OCI-LY7 (cell line): Measurements from ENCODE around the gene TULP4. TPM values are rescaled to one million over a fixed set of nuclear protein-coding genes. Genes with fewer than 3 reads are reported as not detected.

Source experiments
- BruUV-seq: library from RNA; stranded (reverse); fragments of 400-500 nt; replicated peaks from 2 replicates; lab custom pipeline; 2021; lab: Mats Ljungman, UMichigan
- CTCF ChIA-PET: fragments of 300-600 bp; sonication (Branson Sonifier 250); formaldehyde crosslinking; loops from one replicate; lab custom pipeline; 2022; ENCODE audit warnings: antibody characterized with exemption; ENCODE audit not compliant: unreplicated experiment; lab: Charles Lee
- POLR2A ChIA-PET: fragments of 300-600 bp; sonication (Branson Sonifier 250); formaldehyde crosslinking; loops from one replicate; lab custom pipeline; 2022; ENCODE audit warnings: antibody characterized with exemption; lab: Charles Lee
- DNase-seq: peaks from one replicate; pipeline ENCODE4 v3.0.0-alpha.2; 2015; ENCODE audit warnings: low spot score
- H2AFZ ChIP-seq: fragments of 200-600 bp; sonication (generic), shearing (Covaris generic); 2 replicates; pipeline ENCODE4 v1.6.1; 2014; ENCODE audit warnings: mild to moderate bottlenecking, antibody characterized with exemption, low read length, moderate library complexity
- H3K27ac ChIP-seq: fragments of 200-600 bp; sonication (generic); 2 replicates; pipeline ENCODE4 v1.5.1; 2014; ENCODE audit warnings: mixed run types, low read depth, mild to moderate bottlenecking, moderate library complexity, low read length, inconsistent platforms; ENCODE audit not compliant: poor library complexity, severe bottlenecking
- H3K36me3 ChIP-seq: fragments of 200-600 bp; sonication (generic); 2 replicates; pipeline ENCODE4 v1.6.1; 2014; ENCODE audit warnings: mild to moderate bottlenecking, antibody characterized with exemption, low read length, moderate library complexity, mixed read lengths; ENCODE audit not compliant: insufficient read depth
- H3K4me1 ChIP-seq: fragments of 200-600 bp; sonication (generic); 2 replicates; pipeline ENCODE4 v1.5.1; 2014; ENCODE audit warnings: mild to moderate bottlenecking, low read length; ENCODE audit not compliant: insufficient read depth, poor library complexity, severe bottlenecking
- H3K4me2 ChIP-seq: fragments of 200-600 bp; sonication (generic); 2 replicates; pipeline ENCODE4 v1.6.1; 2014; ENCODE audit warnings: mild to moderate bottlenecking, low read length
- H3K4me3 ChIP-seq: fragments of 200-600 bp; sonication (generic); 2 replicates; pipeline ENCODE4 v1.5.1; 2014; ENCODE audit warnings: mild to moderate bottlenecking, low read depth, low read length; ENCODE audit not compliant: poor library complexity, severe bottlenecking
- H3K79me2 ChIP-seq: fragments of 200-600 bp; sonication (generic); 2 replicates; pipeline ENCODE4 v1.6.1; 2016; ENCODE audit warnings: low read depth, mild to moderate bottlenecking, low read length, moderate library complexity, mixed read lengths; ENCODE audit not compliant: insufficient read depth
- H3K9me2 ChIP-seq: fragments of 200-600 bp; sonication (generic); 2 replicates; pipeline ENCODE4 v1.6.1; 2016; ENCODE audit warnings: mild to moderate bottlenecking, low read length, mixed read lengths; ENCODE audit not compliant: insufficient read depth
- H3K9me3 ChIP-seq: fragments of 200-600 bp; sonication (generic); 2 replicates; pipeline ENCODE4 v1.6.1; 2014; ENCODE audit warnings: mild to moderate bottlenecking, mixed run types, low read length, mixed read lengths
- H4K20me1 ChIP-seq: fragments of 200-600 bp; sonication (generic); 2 replicates; pipeline ENCODE4 v1.6.1; 2014; ENCODE audit warnings: mild to moderate bottlenecking, antibody characterized with exemption, low read length, moderate library complexity, mixed read lengths; ENCODE audit not compliant: insufficient read depth
- EZH2phosphoT487 ChIP-seq: fragments of 200-600 bp; sonication (generic); IDR thresholded peaks from 2 replicates; pipeline ENCODE4 v1.6.1; 2018; ENCODE audit warnings: low read depth, borderline replicate concordance, mild to moderate bottlenecking, mixed run types, antibody characterized with exemption, low read length, moderate library complexity, mixed read lengths
- intact Hi-C: fragments of 100-400 bp; cut with micrococcal nuclease; formaldehyde crosslinking; loops from one replicate; pipeline ENCODE4 v1.10.0; 2022; ENCODE audit not compliant: unreplicated experiment
- total RNA-seq, 2 experiments: library from RNA; depleted of rRNA in 1 of 2; stranded (reverse); fragments of >200 nt in 1 of 2; shearing (Covaris generic) in 1 of 2; gene quantifications; 2 replicates each; pipeline ENCODE4 v1.2.3, GENCODE V29; 2014 to 2022
- TF ChIP-seq, protein P1 (sequence below): fragments of 200-600 bp; sonication (generic); conservative IDR thresholded peaks from 2 replicates; pipeline ENCODE4 v1.5.1; 2014; ENCODE audit warnings: mild to moderate bottlenecking, antibody characterized with exemption, low read length, moderate library complexity, mixed read lengths

Gene TULP4
- total RNA-seq, 2 experiments from 2014 or later, result 62.1 to 64.8 TPM

DNA sequence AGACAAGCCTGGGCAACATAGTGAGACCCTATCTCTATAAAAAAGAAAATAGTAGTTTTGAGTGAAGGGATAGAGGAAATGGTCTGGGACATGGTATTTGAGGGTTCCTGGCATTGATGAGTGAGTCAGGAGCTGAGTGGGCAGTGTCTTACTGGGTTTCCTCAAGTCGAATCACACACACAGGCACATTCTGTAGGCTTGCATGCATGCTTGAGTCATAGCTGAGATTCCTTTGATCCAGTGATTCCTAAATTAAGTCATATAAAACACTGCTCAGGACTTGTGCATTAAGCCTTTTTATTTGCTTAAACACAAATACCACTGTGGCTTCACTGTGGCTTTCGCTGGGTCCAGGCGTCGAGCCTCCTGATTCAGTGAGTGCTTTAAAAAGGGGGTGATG is 175.8 kb downstream of the TULP4 start:
- H4K20me1 ChIP-seq, result no peaks in the 10 kb centered on the region
- no peak for DNase-seq
- ChIA-PET POLR2A (interaction anchor here (0.6 to 0.7 kb wide), 2 partner anchors 378 to 914 kb away, joined by 3 to 8 read pairs; no protein-coding TSS in a partner anchor), CTCF (no interaction called here)
- no peak overlapping the region for H2AFZ ChIP-seq
- no peak overlapping the region for H3K27ac ChIP-seq
- TF ChIP-seq, protein P1, sequence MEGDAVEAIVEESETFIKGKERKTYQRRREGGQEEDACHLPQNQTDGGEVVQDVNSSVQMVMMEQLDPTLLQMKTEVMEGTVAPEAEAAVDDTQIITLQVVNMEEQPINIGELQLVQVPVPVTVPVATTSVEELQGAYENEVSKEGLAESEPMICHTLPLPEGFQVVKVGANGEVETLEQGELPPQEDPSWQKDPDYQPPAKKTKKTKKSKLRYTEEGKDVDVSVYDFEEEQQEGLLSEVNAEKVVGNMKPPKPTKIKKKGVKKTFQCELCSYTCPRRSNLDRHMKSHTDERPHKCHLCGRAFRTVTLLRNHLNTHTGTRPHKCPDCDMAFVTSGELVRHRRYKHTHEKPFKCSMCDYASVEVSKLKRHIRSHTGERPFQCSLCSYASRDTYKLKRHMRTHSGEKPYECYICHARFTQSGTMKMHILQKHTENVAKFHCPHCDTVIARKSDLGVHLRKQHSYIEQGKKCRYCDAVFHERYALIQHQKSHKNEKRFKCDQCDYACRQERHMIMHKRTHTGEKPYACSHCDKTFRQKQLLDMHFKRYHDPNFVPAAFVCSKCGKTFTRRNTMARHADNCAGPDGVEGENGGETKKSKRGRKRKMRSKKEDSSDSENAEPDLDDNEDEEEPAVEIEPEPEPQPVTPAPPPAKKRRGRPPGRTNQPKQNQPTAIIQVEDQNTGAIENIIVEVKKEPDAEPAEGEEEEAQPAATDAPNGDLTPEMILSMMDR, result no peak
- no peak for TF ChIP-seq EZH2phosphoT487
- no peaks in the 10 kb centered on the region for H3K9me3 ChIP-seq
- no peaks in the 10 kb centered on the region for H3K4me1 ChIP-seq
- H3K4me3 ChIP-seq, result no peak overlapping the region
- H3K79me2 ChIP-seq, result no peaks in the 10 kb centered on the region
- H3K9me2 ChIP-seq, result no peaks in the 10 kb centered on the region
- no TSS peak for BruUV-seq
- H3K36me3 ChIP-seq, result peaks cover 4% of the 10 kb centered on the region; the same call in 1 of the 2 replicates
- intact Hi-C loops, result no loop called here
- no peak overlapping the region for H3K4me2 ChIP-seq

DNA sequence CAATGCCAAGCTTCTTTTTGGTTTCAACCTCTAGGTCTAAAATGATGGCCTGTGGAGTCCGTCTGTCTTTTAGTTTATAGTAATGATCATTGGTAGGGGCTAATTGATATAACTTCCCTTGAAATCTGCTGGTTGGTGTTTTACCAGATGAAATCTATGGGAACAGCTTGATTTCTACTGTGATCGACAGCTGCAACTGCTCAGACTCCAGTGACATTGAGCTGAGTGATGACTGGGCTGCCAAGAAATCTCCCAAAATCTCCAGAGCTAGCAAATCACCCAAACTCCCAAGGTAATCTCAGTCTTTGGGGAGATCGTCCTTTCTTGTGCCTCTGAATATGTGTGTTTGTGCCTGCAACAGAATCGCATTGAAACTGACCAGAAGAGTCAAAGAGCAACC is 177.2 kb downstream of the TULP4 start:
- Histone ChIP-seq H4K20me1 (no peaks in the 10 kb centered on the region), H2AFZ (no peak overlapping the region), H3K36me3 (no peaks in the 10 kb centered on the region), H3K4me1 (no peaks in the 10 kb centered on the region), H3K9me3 (no peaks in the 10 kb centered on the region), H3K4me2 (no peak overlapping the region), H3K4me3 (no peak overlapping the region), H3K9me2 (no peaks in the 10 kb centered on the region), H3K79me2 (no peaks in the 10 kb centered on the region), H3K27ac (no peak overlapping the region)
- no peak for TF ChIP-seq EZH2phosphoT487
- TF ChIP-seq, protein P1, result no peak
- CTCF ChIA-PET, result no interaction called here
- POLR2A ChIA-PET, result no interaction called here
- no TSS peak for BruUV-seq
- intact Hi-C loops, result no loop called here
- no peak for DNase-seq

DNA sequence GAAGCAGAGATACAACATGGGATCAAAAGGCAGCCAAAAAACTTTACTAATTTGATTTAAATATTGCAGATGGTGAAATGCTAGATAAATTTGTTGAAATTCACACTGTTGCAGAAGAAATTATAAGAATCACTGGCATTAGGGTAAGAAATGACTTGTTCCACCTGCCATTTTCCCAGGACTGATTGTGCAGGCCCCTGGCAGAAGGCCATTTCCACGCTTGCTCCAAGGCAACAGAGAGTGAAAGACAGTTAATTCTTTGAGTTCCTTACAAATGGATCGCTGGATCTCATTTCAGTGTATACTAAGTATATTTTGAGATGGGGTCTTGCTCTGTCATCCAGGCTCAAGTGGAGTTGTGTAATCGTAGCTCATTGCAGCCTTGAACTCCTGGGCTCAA is 180.6 kb downstream of the TULP4 start:
- CTCF ChIA-PET, result no interaction called here
- no peak for DNase-seq
- no TSS peak for BruUV-seq
- POLR2A ChIA-PET, result interaction anchor here (0.7 kb wide), 1 partner anchor 20 kb away, joined by 3 read pairs; no protein-coding TSS in a partner anchor
- Histone ChIP-seq H3K4me1 (no peaks in the 10 kb centered on the region), H3K27ac (no peak overlapping the region), H3K4me2 (no peak overlapping the region), H4K20me1 (no peaks in the 10 kb centered on the region), H3K36me3 (no peaks in the 10 kb centered on the region), H3K9me3 (no peaks in the 10 kb centered on the region), H3K79me2 (no peaks in the 10 kb centered on the region), H2AFZ (no peak overlapping the region), H3K4me3 (no peak overlapping the region), H3K9me2 (no peaks in the 10 kb centered on the region)
- TF ChIP-seq, protein P1, result no peak
- no peak for TF ChIP-seq EZH2phosphoT487
- intact Hi-C loops, result no loop called here
